ENCODE results near the gene UBE3A.

Gene UBE3A

GRCh38 chr15:25397100-25397499 is 41.7 kb downstream of the UBE3A start:
- H3K4me1 ChIP-seq (ENCODE audit: insufficient read depth, low read length, poor library complexity, severe bottlenecking), result peaks cover 10% of the 10 kb centered on the region
- no peaks in the 10 kb centered on the region for H3K27me3 ChIP-seq (ENCODE audit: insufficient read depth, low read length, poor library complexity, severe bottlenecking)
- H3K79me2 ChIP-seq (ENCODE audit: insufficient read depth, low read length), result peaks cover 61% of the 10 kb centered on the region
- TF ChIP-seq EZH2phosphoT487 (IDR thresholded peaks at IDR 0.05; ENCODE audit: borderline replicate concordance) (no peak), CTCF (conservative IDR thresholded peaks at IDR 0.05; ENCODE audit: low read length) (no peak)
- no peak overlapping the region for H3K4me2 ChIP-seq (ENCODE audit: low read depth, low read length, poor library complexity, severe bottlenecking)
- H3K9ac ChIP-seq (ENCODE audit: low read depth, low read length, poor library complexity, severe bottlenecking), result no peak overlapping the region
- no peaks in the 10 kb centered on the region for H3K9me2 ChIP-seq (replicated peaks; ENCODE audit: low read depth, low read length)
- peaks cover 51% of the 10 kb centered on the region for H4K20me1 ChIP-seq (ENCODE audit: insufficient read depth, low read length, poor library complexity, severe bottlenecking)
- H3K36me3 ChIP-seq (ENCODE audit: insufficient read depth, low read length), result peaks cover 60% of the 10 kb centered on the region
- no peaks in the 10 kb centered on the region for H3F3A ChIP-seq (ENCODE audit: low read depth)
- no peak overlapping the region for H3K4me3 ChIP-seq (ENCODE audit: low read length, poor library complexity, severe bottlenecking)
- H2AFZ ChIP-seq (ENCODE audit: low read length), result no peak overlapping the region
- H3K9me3 ChIP-seq (ENCODE audit: insufficient read depth, low read depth, low read length), result no peaks in the 10 kb centered on the region

- Histone ChIP-seq H3K79me2 (ENCODE audit: insufficient read depth, low read length) (peaks cover 73% of the 10 kb centered on the region), H3K4me3 (ENCODE audit: low read length, poor library complexity, severe bottlenecking) (no peak overlapping the region)
- TF ChIP-seq CTCF (conservative IDR thresholded peaks at IDR 0.05; ENCODE audit: low read length) (no peak), EZH2phosphoT487 (IDR thresholded peaks at IDR 0.05; ENCODE audit: borderline replicate concordance) (no peak)
Measured at GRCh38 chr15:25394898-25395297, 43.9 kb downstream of the UBE3A start.

GRCh38 chr15:25392806-25393205 is 46.0 kb downstream of the UBE3A start:
- Histone ChIP-seq H3K9ac (ENCODE audit: low read depth, low read length, poor library complexity, severe bottlenecking) (no peak overlapping the region), H3K27me3 (ENCODE audit: insufficient read depth, low read length, poor library complexity, severe bottlenecking) (no peaks in the 10 kb centered on the region), H4K20me1 (ENCODE audit: insufficient read depth, low read length, poor library complexity, severe bottlenecking) (peaks cover 64% of the 10 kb centered on the region), H3K4me2 (ENCODE audit: low read depth, low read length, poor library complexity, severe bottlenecking) (no peak overlapping the region), H3K79me2 (ENCODE audit: insufficient read depth, low read length) (peaks cover 87% of the 10 kb centered on the region), H3K4me3 (ENCODE audit: low read length, poor library complexity, severe bottlenecking) (no peak overlapping the region), H3K4me1 (ENCODE audit: insufficient read depth, low read length, poor library complexity, severe bottlenecking) (peaks cover 10% of the 10 kb centered on the region), H3K9me3 (ENCODE audit: insufficient read depth, low read depth, low read length) (no peaks in the 10 kb centered on the region), H3K9me2 (replicated peaks; ENCODE audit: low read depth, low read length) (no peaks in the 10 kb centered on the region), H3K36me3 (ENCODE audit: insufficient read depth, low read length) (peaks cover 46% of the 10 kb centered on the region), H3F3A (ENCODE audit: low read depth) (no peaks in the 10 kb centered on the region), H2AFZ (ENCODE audit: low read length) (no peak overlapping the region)
- TF ChIP-seq CTCF (conservative IDR thresholded peaks at IDR 0.05; ENCODE audit: low read length), result no peak
- TF ChIP-seq EZH2phosphoT487 (IDR thresholded peaks at IDR 0.05; ENCODE audit: borderline replicate concordance), result no peak

More at GRCh38 chr15:25394898-25395297, 43.9 kb downstream of the UBE3A start:
- Histone ChIP-seq H3K9me3 (ENCODE audit: insufficient read depth, low read depth, low read length) (no peaks in the 10 kb centered on the region), H3K9me2 (replicated peaks; ENCODE audit: low read depth, low read length) (no peaks in the 10 kb centered on the region), H3F3A (ENCODE audit: low read depth) (no peaks in the 10 kb centered on the region), H3K4me2 (ENCODE audit: low read depth, low read length, poor library complexity, severe bottlenecking) (no peak overlapping the region), H3K4me1 (ENCODE audit: insufficient read depth, low read length, poor library complexity, severe bottlenecking) (peaks cover 10% of the 10 kb centered on the region), H3K36me3 (ENCODE audit: insufficient read depth, low read length) (peaks cover 60% of the 10 kb centered on the region), H3K27me3 (ENCODE audit: insufficient read depth, low read length, poor library complexity, severe bottlenecking) (no peaks in the 10 kb centered on the region), H3K9ac (ENCODE audit: low read depth, low read length, poor library complexity, severe bottlenecking) (no peak overlapping the region), H4K20me1 (ENCODE audit: insufficient read depth, low read length, poor library complexity, severe bottlenecking) (peaks cover 63% of the 10 kb centered on the region), H2AFZ (ENCODE audit: low read length) (no peak overlapping the region)

Measured in Loucy (cell line).